HFF-Myc (cell line): ENCODE measurements around the gene SLC43A3.

ENCODE experiments used
- DNase-seq: peaks from one replicate; pipeline ENCODE4 v3.0.0-alpha.2; 2011; ENCODE audit warnings: low read depth; ENCODE audit errors: extremely low read depth
- H3K4me3 ChIP-seq: replicated peaks from 2 replicates; pipeline ENCODE4 v1.5.1; 2011; ENCODE audit warnings: low read depth, mild to moderate bottlenecking, control low read depth, low read length
- TF ChIP-seq, protein P1 (sequence below): IDR thresholded peaks from 2 replicates; pipeline ENCODE4 v1.5.1; 2012; ENCODE audit warnings: mild to moderate bottlenecking, low read depth, low read length, control low read depth; ENCODE audit errors: missing control alignments

The SLC43A3 gene

GRCh38 chr11:57402188-57403002 is 24.5 kb downstream of the SLC43A3 start:
- no peak for DNase-seq
- H3K4me3 ChIP-seq: no peak overlapping the region
- TF ChIP-seq, protein P1, sequence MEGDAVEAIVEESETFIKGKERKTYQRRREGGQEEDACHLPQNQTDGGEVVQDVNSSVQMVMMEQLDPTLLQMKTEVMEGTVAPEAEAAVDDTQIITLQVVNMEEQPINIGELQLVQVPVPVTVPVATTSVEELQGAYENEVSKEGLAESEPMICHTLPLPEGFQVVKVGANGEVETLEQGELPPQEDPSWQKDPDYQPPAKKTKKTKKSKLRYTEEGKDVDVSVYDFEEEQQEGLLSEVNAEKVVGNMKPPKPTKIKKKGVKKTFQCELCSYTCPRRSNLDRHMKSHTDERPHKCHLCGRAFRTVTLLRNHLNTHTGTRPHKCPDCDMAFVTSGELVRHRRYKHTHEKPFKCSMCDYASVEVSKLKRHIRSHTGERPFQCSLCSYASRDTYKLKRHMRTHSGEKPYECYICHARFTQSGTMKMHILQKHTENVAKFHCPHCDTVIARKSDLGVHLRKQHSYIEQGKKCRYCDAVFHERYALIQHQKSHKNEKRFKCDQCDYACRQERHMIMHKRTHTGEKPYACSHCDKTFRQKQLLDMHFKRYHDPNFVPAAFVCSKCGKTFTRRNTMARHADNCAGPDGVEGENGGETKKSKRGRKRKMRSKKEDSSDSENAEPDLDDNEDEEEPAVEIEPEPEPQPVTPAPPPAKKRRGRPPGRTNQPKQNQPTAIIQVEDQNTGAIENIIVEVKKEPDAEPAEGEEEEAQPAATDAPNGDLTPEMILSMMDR: no peak

- no peak overlapping the region for H3K4me3 ChIP-seq
- TF ChIP-seq, protein P1: no peak
- no peak for DNase-seq
Observed at GRCh38 chr11:57399972-57400578, 26.8 kb downstream of the SLC43A3 start.

- no peak for DNase-seq
- TF ChIP-seq, protein P1: no peak
Observed at GRCh38 chr11:57399221-57399620, 27.7 kb downstream of the SLC43A3 start.

DNA sequence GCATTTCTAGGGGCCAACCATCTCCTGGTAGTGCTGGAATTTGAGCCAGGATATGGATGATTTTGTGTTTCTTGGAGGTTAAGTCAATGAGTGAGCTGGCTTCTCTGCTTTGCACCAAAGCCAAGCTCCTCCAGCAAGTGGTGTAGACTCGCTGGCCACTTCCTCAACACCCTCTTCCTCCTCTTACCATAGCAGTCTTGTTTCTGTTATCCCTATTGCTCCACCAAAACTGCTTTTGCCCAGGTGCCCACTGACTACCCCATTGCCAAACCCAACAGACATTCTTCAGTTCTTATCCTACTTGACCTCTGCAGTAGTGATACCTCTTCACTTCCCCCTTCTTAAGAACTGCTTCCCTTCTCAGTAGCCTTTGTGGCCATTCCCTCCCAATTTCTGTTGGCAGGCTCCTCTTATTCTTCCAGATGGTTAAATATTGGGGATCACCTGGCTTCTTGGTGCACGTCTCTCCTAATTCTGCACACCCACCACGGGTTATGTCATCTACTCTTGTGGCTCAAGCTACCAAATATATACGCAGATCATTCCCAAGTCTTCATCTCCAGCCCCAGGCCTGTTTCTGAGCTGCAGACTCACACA is 29.4 kb downstream of the SLC43A3 start:
- H3K4me3 ChIP-seq: no peak overlapping the region
- no peak for DNase-seq
- TF ChIP-seq, protein P1: no peak

More at GRCh38 chr11:57399221-57399620, 27.7 kb downstream of the SLC43A3 start:
- H3K4me3 ChIP-seq: no peak overlapping the region

GRCh38 chr11:57396744-57397143 is 30.2 kb downstream of the SLC43A3 start:
- DNase-seq: no peak
- no peak overlapping the region for H3K4me3 ChIP-seq
- TF ChIP-seq, protein P1: no peak

GRCh38 chr11:57395905-57396623 is 30.9 kb downstream of the SLC43A3 start:
- DNase-seq: no peak

More at GRCh38 chr11:57395905-57396623, 30.9 kb downstream of the SLC43A3 start:
- TF ChIP-seq, protein P1: no peak
- H3K4me3 ChIP-seq: no peak overlapping the region
